GM23338 (cell line): Measurements from ENCODE around the gene MESP1.

ENCODE experiments used
- CREB1 ChIP-seq: fragments of 250-450 bp; sonication (Bioruptor Pico); IDR thresholded peaks from 2 replicates; pipeline ENCODE4 v1.5.0; 2020; ENCODE audit warnings: low read depth, mild to moderate bottlenecking, moderate library complexity
- EZH2 ChIP-seq: fragments of 200-600 bp; sonication (generic); IDR thresholded peaks from one replicate; pipeline ENCODE4 v1.8.0; 2017; ENCODE audit warnings: antibody characterized with exemption, mild to moderate bottlenecking, low read depth; ENCODE audit not compliant: unreplicated experiment
- EZH2phosphoT487 ChIP-seq: fragments of 200-600 bp; sonication (generic); IDR thresholded peaks from one replicate; pipeline ENCODE4 v1.8.1; 2018; ENCODE audit warnings: antibody characterized with exemption; ENCODE audit not compliant: unreplicated experiment
- JUNB ChIP-seq: IDR thresholded peaks from one replicate; pipeline ENCODE4 v1.6.1; 2016; ENCODE audit warnings: antibody characterized with exemption; ENCODE audit not compliant: unreplicated experiment
- NANOG ChIP-seq: IDR thresholded peaks from 2 replicates; pipeline ENCODE4 v1.6.1; 2016; ENCODE audit warnings: antibody characterized with exemption, borderline replicate concordance
- POLR2AphosphoS5 ChIP-seq: IDR thresholded peaks from 2 replicates; pipeline ENCODE4 v1.6.1; 2016; ENCODE audit warnings: antibody characterized with exemption, low read depth
- REST ChIP-seq: IDR thresholded peaks from one replicate; pipeline ENCODE4 v1.6.1; 2018; ENCODE audit warnings: antibody characterized with exemption; ENCODE audit not compliant: unreplicated experiment
- STAT1 ChIP-seq: IDR thresholded peaks from one replicate; pipeline ENCODE4 v1.6.1; 2016; ENCODE audit warnings: antibody characterized with exemption; ENCODE audit not compliant: unreplicated experiment
- ZNF114 ChIP-seq: fragments of 250-450 bp; sonication (Bioruptor Pico); IDR thresholded peaks from 2 replicates; pipeline ENCODE4 v1.5.0; 2020; ENCODE audit warnings: mild to moderate bottlenecking, moderate library complexity
- ZNF331 ChIP-seq: fragments of 250-450 bp; sonication (Bioruptor Pico); IDR thresholded peaks from 2 replicates; pipeline ENCODE4 v1.5.0; 2020; ENCODE audit warnings: low read depth, mild to moderate bottlenecking, moderate library complexity
- TF ChIP-seq, protein P1 (sequence below), 2 experiments: fragments of 200-600 bp in 1 of 2; sonication (generic) in 1 of 2; conservative IDR thresholded peaks; 2 replicates each; pipeline versions ENCODE4 v1.5.1 to v1.6.1; 2016 to 2017; ENCODE audit warnings: antibody characterized with exemption in 2 of 2, low read depth in 2 of 2, mild to moderate bottlenecking in 2 of 2, moderate library complexity in 1 of 2
- TF ChIP-seq, protein P2 (sequence below): fragments of 250-450 bp; sonication (Bioruptor Pico); IDR thresholded peaks from 2 replicates; pipeline ENCODE4 v1.5.0; 2020; ENCODE audit warnings: mild to moderate bottlenecking, moderate library complexity
- TF ChIP-seq, protein P3 (sequence below): IDR thresholded peaks from 2 replicates; pipeline ENCODE4 v1.6.1; 2016; ENCODE audit warnings: antibody characterized with exemption

DNA sequence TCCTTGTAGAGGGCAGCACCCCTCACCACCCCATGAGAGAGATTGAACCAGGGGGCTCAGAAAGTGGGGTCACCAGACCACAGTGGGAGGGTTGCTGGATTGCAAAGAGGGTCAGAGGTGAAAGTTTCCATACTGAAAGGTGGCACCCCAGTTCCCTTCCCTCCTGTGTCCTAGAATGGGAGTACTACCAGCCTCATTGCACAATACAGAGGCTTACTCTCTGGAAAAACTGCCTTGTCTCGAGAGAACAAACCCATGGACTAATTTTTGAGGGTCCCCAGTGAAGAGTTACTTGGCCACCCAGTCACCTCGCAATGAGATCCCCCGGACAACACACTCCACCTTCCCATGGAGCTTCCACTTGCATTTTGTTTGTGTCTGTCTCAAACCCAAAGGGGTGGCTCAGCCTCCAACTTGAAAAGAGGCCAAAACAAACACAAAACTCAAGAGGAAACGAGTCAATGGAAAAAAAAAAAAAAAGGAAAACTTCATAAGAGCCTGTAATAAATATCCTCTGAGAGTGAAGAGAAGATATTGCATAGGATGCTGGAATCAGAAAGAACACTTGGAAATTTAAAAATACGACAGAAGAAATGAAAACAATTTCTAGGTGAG is 43.7 kb upstream of the MESP1 start:
- TF ChIP-seq, protein P1, sequence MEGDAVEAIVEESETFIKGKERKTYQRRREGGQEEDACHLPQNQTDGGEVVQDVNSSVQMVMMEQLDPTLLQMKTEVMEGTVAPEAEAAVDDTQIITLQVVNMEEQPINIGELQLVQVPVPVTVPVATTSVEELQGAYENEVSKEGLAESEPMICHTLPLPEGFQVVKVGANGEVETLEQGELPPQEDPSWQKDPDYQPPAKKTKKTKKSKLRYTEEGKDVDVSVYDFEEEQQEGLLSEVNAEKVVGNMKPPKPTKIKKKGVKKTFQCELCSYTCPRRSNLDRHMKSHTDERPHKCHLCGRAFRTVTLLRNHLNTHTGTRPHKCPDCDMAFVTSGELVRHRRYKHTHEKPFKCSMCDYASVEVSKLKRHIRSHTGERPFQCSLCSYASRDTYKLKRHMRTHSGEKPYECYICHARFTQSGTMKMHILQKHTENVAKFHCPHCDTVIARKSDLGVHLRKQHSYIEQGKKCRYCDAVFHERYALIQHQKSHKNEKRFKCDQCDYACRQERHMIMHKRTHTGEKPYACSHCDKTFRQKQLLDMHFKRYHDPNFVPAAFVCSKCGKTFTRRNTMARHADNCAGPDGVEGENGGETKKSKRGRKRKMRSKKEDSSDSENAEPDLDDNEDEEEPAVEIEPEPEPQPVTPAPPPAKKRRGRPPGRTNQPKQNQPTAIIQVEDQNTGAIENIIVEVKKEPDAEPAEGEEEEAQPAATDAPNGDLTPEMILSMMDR (conservative IDR thresholded peaks at IDR 0.05; ENCODE audit: low read depth in 2 of 2) = no peak
- TF ChIP-seq POLR2AphosphoS5 = no peak
- TF ChIP-seq EZH2 = no peak
- TF ChIP-seq NANOG = no peak
- no peak for TF ChIP-seq EZH2phosphoT487
- no peak for TF ChIP-seq REST
- TF ChIP-seq, protein P2, sequence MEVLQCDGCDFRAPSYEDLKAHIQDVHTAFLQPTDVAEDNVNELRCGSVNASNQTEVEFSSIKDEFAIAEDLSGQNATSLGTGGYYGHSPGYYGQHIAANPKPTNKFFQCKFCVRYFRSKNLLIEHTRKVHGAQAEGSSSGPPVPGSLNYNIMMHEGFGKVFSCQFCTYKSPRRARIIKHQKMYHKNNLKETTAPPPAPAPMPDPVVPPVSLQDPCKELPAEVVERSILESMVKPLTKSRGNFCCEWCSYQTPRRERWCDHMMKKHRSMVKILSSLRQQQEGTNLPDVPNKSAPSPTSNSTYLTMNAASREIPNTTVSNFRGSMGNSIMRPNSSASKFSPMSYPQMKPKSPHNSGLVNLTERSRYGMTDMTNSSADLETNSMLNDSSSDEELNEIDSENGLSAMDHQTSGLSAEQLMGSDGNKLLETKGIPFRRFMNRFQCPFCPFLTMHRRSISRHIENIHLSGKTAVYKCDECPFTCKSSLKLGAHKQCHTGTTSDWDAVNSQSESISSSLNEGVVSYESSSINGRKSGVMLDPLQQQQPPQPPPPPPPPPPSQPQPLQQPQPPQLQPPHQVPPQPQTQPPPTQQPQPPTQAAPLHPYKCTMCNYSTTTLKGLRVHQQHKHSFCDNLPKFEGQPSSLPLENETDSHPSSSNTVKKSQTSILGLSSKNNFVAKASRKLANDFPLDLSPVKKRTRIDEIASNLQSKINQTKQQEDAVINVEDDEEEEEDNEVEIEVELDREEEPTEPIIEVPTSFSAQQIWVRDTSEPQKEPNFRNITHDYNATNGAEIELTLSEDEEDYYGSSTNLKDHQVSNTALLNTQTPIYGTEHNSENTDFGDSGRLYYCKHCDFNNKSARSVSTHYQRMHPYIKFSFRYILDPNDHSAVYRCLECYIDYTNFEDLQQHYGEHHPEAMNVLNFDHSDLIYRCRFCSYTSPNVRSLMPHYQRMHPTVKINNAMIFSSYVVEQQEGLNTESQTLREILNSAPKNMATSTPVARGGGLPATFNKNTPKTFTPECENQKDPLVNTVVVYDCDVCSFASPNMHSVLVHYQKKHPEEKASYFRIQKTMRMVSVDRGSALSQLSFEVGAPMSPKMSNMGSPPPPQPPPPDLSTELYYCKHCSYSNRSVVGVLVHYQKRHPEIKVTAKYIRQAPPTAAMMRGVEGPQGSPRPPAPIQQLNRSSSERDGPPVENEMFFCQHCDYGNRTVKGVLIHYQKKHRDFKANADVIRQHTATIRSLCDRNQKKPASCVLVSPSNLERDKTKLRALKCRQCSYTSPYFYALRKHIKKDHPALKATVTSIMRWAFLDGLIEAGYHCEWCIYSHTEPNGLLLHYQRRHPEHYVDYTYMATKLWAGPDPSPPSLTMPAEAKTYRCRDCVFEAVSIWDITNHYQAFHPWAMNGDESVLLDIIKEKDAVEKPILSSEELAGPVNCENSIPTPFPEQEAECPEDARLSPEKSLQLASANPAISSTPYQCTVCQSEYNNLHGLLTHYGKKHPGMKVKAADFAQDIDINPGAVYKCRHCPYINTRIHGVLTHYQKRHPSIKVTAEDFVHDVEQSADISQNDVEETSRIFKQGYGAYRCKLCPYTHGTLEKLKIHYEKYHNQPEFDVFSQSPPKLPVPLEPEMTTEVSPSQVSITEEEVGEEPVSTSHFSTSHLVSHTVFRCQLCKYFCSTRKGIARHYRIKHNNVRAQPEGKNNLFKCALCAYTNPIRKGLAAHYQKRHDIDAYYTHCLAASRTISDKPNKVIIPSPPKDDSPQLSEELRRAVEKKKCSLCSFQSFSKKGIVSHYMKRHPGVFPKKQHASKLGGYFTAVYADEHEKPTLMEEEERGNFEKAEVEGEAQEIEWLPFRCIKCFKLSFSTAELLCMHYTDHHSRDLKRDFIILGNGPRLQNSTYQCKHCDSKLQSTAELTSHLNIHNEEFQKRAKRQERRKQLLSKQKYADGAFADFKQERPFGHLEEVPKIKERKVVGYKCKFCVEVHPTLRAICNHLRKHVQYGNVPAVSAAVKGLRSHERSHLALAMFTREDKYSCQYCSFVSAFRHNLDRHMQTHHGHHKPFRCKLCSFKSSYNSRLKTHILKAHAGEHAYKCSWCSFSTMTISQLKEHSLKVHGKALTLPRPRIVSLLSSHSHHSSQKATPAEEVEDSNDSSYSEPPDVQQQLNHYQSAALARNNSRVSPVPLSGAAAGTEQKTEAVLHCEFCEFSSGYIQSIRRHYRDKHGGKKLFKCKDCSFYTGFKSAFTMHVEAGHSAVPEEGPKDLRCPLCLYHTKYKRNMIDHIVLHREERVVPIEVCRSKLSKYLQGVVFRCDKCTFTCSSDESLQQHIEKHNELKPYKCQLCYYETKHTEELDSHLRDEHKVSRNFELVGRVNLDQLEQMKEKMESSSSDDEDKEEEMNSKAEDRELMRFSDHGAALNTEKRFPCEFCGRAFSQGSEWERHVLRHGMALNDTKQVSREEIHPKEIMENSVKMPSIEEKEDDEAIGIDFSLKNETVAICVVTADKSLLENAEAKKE (CRISPR knock-in tag) = no peak
- no peak for TF ChIP-seq CREB1 (CRISPR knock-in tag)
- no peak for TF ChIP-seq JUNB
- no peak for TF ChIP-seq STAT1
- TF ChIP-seq, protein P3, sequence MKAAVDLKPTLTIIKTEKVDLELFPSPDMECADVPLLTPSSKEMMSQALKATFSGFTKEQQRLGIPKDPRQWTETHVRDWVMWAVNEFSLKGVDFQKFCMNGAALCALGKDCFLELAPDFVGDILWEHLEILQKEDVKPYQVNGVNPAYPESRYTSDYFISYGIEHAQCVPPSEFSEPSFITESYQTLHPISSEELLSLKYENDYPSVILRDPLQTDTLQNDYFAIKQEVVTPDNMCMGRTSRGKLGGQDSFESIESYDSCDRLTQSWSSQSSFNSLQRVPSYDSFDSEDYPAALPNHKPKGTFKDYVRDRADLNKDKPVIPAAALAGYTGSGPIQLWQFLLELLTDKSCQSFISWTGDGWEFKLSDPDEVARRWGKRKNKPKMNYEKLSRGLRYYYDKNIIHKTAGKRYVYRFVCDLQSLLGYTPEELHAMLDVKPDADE = no peak
- no peak for TF ChIP-seq ZNF114 (CRISPR knock-in tag)
- TF ChIP-seq ZNF331 = no peak
